Stimulated activated CD4-positive, alpha-beta T cell treated with anti-CD3 and anti-CD28 coated beads, Interleukin-12 subunit alpha, Interleukin-12 subunit beta, amount 100 ng/mL, for 4 hours (primary cell): ENCODE results near the gene SRRM1.

Experiments used
- DNase-seq: peaks from one replicate; pipeline ENCODE4 v3.0.0-alpha.2; 2020

The SRRM1 gene, protein sequence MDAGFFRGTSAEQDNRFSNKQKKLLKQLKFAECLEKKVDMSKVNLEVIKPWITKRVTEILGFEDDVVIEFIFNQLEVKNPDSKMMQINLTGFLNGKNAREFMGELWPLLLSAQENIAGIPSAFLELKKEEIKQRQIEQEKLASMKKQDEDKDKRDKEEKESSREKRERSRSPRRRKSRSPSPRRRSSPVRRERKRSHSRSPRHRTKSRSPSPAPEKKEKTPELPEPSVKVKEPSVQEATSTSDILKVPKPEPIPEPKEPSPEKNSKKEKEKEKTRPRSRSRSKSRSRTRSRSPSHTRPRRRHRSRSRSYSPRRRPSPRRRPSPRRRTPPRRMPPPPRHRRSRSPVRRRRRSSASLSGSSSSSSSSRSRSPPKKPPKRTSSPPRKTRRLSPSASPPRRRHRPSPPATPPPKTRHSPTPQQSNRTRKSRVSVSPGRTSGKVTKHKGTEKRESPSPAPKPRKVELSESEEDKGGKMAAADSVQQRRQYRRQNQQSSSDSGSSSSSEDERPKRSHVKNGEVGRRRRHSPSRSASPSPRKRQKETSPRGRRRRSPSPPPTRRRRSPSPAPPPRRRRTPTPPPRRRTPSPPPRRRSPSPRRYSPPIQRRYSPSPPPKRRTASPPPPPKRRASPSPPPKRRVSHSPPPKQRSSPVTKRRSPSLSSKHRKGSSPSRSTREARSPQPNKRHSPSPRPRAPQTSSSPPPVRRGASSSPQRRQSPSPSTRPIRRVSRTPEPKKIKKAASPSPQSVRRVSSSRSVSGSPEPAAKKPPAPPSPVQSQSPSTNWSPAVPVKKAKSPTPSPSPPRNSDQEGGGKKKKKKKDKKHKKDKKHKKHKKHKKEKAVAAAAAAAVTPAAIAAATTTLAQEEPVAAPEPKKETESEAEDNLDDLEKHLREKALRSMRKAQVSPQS

GRCh38 chr1:24642481-24643362, at the start of gene SRRM1:
TSS of gene SRRM1 (plus strand) at chr1:24643302. CDS start at chr1:24643327, 25 bp downstream.
- DNase-seq: peak; percentile 95

- DNase-seq: no peak
Measured at GRCh38 chr1:24594328-24594598, 48.8 kb upstream of the SRRM1 start.

GRCh38 chr1:24596401-24596880, 46.7 kb upstream of the SRRM1 start:
- DNase-seq: no peak

GRCh38 chr1:24599265-24599664, 43.8 kb upstream of the SRRM1 start:
- DNase-seq: no peak

GRCh38 chr1:24600551-24600950, 42.6 kb upstream of the SRRM1 start:
- no peak for DNase-seq

- DNase-seq: no peak
Measured at GRCh38 chr1:24605534-24606295, 37.4 kb upstream of the SRRM1 start.

GRCh38 chr1:24606296-24606605, 36.9 kb upstream of the SRRM1 start:
- no peak for DNase-seq

- no peak for DNase-seq
Measured at GRCh38 chr1:24606621-24607020, 36.5 kb upstream of the SRRM1 start.

DNA sequence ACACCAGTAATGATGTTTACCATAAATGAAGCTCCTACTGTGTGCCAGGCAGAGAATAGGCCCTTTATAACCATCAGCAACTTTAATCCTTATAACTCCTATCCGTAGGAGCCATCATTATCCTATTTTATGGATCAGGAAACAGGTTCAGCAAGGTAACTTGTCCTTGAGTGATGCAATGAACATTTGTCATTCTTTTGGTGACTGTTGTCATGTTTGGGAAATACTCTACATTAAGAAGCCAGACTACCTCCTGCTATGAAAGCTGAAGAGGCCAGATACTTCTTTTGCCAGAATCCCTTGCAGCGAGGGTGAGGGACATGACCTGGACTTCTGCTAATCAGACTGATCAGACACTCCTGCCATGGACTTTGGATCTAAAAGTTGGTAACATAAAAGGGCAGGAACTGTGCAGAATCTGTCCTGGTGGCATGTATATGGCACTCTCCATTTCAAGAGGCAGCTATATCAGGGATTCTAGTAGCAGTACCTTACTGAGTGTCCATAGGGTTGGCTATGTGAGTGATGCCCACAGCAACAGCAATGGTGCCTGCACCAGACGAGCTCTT, 33.1 kb upstream of the SRRM1 start:
- no peak for DNase-seq

DNA sequence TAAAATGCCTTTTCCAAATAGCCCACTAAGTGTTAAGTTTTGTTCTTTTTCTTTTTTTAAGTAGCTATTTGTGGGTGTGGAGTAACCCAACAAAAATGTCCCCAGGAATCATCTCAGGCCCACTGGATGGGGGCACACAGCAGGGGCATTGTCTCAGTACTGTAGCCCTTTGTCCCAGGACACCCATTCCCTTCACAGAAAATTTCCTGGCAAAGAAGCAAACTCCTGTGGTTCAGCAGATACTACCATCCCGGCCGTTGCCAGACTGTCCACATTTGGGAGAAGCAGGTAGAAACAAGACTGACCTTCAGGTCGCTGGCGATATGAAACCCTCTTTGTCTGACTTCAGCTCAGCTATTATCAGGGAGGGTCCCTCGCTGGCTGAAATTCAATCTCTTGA, 23.7 kb upstream of the SRRM1 start:
- no peak for DNase-seq

- no peak for DNase-seq
Measured at GRCh38 chr1:24620678-24621077, 22.4 kb upstream of the SRRM1 start.

GRCh38 chr1:24621121-24621520, 22.0 kb upstream of the SRRM1 start:
- no peak for DNase-seq

GRCh38 chr1:24622218-24622617, 20.9 kb upstream of the SRRM1 start:
- DNase-seq: no peak

GRCh38 chr1:24632832-24633175, 10.3 kb upstream of the SRRM1 start:
- DNase-seq: no peak

- no peak for DNase-seq
Measured at GRCh38 chr1:24635195-24635843, 7.8 kb upstream of the SRRM1 start.

DNA sequence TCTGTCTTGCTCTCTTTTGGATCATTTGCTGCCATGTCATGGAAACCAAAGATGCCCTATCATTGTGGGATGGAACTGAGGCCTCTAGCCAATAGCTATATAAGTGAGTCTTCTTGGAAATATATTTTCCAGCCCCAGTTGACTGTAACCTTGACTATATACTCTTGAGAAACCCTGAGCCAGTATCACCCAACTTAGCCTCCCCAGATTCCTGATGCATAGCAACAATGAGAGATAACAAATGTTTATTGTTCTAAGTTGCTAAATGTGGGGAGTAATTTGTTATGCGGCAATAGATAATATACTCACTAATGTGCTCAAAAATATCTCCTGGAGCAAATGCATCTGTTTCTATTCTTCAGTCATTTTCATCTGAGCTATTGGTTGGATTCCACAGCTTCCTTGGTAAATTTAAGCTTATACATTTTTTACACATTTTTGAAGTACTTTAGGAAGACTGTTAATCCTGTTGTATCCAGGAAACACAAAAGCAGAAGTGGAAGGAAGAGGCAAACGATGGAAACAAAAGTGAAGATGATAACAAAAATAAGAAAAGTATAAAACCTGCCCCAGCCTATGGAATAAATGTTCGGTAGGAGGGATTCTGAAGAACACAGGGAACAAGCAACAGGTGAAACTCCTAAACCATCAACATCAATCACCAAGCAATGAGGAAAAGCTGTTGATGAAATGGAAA, 6.3 kb upstream of the SRRM1 start:
- no peak for DNase-seq

GRCh38 chr1:24639094-24639493, 4.0 kb upstream of the SRRM1 start:
- no peak for DNase-seq

- no peak for DNase-seq
Measured at GRCh38 chr1:24639881-24640280, 3.2 kb upstream of the SRRM1 start.

DNA sequence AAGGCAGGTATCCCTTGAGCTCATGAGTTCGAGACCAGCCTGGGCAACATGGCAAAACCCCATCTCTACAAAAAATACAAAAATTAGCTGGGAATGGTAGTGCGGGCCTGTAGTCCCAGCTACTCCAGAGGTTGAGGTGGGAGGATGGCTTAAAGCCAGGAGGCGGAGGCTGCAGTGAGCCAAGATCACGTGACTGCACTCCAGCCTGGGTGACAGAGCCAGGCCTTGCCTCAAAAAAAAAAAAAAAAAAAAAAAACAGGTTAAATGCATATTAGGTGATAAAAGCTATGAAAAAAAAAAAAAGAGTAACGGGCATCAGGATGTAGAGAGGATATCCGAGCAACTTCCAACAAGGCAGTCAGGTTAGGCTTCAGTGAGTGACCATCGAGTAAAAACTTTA, 2.8 kb upstream of the SRRM1 start:
- no peak for DNase-seq

GRCh38 chr1:24641646-24642151, 1.4 kb upstream of the SRRM1 start:
- peak; percentile 30 for DNase-seq
